CD4-positive, alpha-beta T cell treated with Interleukin-4 for 4 hours (primary cell): ENCODE measurements around the gene GRM7.

Source experiments
- DNase-seq: peaks from one replicate; pipeline ENCODE4 v3.0.0-alpha.2; 2020

GRM7 gene

DNA sequence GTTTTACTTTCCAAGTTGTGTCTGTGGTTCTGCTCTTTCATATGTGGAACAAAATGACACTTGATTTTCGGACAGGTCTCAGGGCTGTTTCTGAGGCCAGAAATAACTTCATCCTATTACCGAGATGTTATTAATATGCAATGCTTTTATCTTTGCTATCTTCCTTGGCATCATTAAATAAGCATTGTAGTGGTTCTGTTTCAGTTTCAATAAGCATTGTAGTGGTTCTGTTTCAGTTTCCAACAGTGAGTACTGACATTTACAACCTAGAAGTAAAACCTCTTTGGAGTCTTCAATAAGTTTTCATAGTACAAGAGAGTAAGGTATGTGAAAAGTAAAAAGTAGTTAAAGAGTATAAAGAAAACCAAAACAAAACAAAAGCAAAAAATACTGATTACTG is 746.2 kb downstream of the GRM7 start:
- no peak for DNase-seq

DNA sequence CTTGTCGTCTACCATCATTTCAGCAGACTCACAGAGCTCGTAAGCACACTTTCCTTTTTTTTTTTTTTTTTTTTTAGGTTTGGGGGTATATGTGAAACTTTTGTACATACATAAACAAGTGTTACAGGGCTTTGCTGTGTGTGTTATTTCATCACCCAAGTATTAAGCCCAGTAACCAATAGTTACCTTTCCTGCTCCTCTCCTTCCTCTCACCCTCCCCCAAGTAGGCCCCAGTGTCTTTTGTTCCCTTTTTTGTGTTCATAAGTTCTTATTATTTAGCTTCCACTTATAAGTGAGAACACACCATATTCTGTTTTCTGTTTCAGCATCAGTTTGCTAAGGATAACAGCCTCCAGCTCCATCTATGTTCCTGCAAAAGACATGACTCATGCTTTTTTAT is 746.8 kb downstream of the GRM7 start:
- no peak for DNase-seq

DNA sequence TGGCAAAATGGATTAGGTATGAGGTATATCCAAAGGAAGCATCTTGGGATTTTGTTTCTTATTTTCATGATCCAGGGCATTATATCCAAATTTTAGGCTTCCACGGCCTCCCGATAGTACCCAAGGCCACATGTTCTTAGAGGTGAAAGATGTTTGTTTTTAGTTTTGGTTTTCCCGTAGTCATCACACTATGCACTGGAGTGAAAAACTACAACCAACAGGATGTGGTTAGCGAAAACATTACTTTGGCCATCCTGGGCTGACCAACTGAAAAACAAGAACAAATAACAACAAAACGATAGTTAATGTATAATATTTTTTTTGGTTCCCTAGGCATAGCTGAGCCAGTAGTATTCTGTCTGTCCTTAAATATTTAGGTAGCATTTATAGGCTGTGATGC is 749.7 kb downstream of the GRM7 start:
- no peak for DNase-seq

DNA sequence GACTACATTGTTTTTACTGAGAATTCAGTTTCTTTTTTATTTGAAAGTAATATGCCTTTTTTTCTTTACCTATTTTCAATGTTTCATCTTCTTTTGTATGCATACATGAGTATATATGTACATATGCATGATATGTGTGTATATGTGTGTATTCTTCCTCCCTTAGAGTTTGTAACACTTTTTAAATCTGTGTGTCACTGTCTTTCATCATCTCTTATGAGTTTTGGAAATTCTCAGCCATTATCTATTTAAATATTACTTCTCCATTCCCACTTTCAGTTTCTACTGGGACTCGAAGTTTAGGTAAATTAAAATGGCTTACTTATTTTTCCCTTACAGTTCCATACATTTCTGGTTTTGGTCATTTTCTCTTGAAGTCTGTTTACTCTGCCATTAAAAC is 754.1 kb downstream of the GRM7 start:
- DNase-seq: no peak

DNA sequence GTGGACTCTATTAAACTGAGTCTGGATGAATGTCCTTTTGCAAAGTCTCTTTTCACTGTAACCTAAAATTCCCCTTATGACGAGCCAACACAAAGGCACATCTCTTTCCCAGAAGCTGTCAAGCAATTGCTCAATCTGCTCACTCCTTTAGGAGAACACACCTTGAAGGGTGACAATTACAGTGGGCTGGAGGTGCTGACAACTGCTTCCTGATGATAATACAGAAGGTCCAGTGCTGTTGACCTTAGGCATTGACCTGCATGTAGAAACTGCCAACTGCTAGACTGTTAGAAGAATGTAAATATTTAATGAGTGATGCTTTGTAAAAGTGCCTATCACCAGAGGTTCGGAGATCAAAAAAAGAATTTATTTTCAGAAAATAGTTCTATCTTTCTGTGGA is 757.7 kb downstream of the GRM7 start:
- DNase-seq: no peak

- no peak for DNase-seq
These were observed 759.5 kb downstream of the GRM7 start for GRCh38 chr3:7620401-7620800.

GRCh38 chr3:7621046-7621630 is 760.2 kb downstream of the GRM7 start:
- DNase-seq: no peak

DNA sequence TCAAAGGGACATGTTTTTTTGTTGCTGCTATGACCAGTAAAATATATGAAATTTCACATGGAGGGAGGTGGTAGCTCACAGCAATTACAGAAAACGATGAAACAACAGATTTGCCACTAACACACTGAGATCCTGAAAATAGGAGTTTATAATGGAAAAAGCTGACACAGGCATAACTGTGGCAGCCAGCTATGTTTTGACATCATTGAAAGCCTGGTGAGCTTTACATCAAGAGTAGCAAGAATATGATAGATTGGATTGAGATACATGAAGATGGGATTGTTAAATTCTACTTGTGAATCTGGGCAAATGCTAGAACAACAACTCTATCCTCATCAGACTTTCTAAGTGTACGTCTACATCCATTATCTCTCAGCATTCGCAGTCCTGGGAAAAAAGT is 760.7 kb downstream of the GRM7 start:
- DNase-seq: no peak

DNA sequence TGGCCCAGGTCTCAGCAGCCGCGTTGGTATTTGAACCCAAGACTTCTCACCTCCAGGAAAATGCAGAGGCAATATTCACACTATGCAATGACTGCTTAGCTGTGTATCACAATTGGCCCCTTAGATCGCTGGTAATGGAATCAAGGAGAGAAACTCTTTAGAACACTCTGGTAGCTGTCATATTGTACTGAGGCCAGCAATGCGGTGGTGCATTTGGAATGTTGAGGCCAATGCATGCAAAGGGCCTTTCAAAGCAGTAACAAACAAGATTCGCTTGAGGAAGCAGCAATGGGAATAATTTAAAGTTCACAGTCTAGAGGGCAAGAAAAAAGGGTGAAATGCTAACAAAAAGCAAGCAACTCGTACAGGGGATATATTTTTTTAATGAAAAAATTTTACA is 764.1 kb downstream of the GRM7 start:
- DNase-seq: no peak

GRCh38 chr3:7630351-7630911 is 769.5 kb downstream of the GRM7 start:
- DNase-seq: no peak

DNA sequence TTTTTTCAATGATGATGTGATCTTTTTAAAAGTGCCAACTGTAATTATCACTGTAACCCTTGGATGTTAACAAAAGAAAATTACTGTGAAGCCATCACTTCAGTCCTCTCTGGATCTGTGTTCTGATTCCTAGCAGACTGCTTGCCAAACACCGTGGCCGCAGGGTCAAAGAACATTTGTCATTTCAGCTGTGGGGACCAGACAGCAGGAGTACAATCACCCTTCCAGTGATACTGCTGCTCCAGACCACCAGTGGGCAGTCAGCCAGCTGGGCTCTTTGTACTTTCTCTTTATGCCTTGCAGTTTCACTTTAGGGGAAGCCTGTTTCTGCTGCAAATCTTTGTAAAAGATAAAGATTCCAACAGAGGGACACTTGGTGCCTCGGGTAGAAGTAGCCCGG is 770.0 kb downstream of the GRM7 start:
- no peak for DNase-seq

GRCh38 chr3:7632305-7632704 is 771.4 kb downstream of the GRM7 start:
- no peak for DNase-seq

DNA sequence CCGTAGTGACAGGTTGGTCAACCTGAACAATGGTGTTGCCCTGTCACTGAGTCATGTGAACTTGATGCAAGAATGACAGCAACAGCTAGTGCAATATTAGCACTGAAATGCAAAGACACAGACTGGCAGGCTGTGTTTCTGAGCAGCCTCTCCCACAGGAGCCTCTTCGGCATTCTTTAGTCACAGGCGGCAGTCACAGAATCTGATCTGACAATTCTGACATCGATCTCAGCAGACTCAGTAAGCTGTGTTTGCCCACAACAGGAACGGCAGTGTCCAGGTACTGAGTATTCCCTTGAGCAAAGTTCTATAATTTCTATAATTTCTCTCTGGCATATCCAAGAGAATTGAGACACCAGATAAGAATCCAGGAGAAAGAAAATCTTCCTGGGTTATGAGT is 776.8 kb downstream of the GRM7 start:
- no peak for DNase-seq

DNA sequence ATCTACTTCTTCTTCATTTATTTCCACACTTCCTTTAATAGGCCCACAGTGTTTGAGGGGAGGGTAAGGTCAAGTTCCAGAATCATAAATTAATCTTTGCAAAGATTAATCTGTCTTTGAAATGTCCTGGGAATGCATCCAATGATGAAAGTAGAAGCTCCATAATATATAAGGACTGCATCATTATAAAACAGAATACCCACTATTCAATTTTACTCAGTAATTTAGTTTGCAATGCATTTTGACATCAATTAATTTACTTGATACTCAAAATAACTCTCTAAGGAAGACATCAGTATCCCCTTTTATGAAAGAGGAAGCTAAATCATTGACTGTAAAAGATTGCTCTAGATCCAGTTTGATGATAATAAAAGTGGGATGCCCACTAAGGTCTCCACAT is 777.2 kb downstream of the GRM7 start:
- no peak for DNase-seq

- DNase-seq: no peak
These were observed 779.9 kb downstream of the GRM7 start for GRCh38 chr3:7640787-7641186.

GRCh38 chr3:7646851-7647250 is 785.9 kb downstream of the GRM7 start:
- no peak for DNase-seq

DNA sequence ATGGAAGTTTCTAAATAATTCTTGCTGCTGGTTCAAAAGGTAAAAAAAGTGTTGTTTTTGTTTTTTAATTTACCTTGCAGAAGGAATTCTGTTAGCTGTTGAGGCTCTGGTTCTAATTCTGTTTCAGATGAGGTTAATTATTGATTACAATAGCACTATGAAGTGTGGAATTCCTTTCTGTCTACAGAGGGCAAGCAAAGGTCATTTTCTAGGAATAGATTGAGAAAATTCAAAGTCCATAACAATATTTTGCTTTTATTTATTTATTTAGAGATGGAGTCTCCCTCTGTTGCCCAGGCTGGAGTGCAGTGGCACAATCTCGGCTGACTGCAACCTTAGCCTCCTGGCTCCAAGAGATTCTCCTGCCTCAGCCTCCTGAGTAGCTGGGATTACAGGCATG is 789.6 kb downstream of the GRM7 start:
- DNase-seq: no peak

GRCh38 chr3:7651274-7651673 is 790.4 kb downstream of the GRM7 start:
- no peak for DNase-seq

GRCh38 chr3:7657214-7658112 is 796.5 kb downstream of the GRM7 start:
- DNase-seq: no peak

DNA sequence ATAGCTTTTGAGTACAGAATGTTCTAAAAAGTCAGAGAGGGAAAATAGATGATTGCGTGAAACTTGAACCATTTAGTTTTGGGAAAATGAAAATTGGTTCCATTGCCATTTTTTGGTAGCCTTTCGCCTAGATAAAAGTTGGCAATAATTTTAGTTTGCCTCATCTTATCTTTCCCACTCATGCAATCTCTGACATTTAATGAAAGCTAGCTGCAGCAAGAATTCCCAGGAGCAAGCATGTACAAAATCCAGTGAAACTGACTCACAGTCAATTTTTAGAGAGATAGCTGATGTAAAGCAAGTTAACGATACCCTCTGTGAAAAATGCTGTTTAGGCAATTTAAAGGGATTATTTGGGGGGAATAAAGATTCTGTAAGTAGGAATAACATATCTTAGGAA is 797.4 kb downstream of the GRM7 start:
- no peak for DNase-seq

- DNase-seq: no peak
These were observed 798.2 kb downstream of the GRM7 start for GRCh38 chr3:7659079-7659478.

DNA sequence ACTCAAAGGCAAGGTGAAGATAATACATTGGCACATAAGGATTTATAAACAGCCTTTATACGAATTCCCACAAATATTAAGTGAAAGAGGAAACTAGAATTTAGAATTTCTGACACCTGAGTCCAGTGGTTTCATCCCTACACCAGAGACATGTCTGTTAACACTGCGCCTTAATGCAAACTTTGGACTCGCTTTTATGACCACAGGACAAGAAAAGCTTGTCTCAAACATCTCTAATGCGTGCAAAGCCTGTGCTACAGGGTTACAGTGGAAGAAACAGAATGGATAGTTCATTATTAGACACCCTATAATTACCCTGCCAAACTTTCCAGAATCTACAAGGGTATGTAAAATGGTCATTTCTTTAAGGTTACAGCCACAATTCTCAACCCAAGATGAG is 802.9 kb downstream of the GRM7 start:
- DNase-seq: no peak

DNA sequence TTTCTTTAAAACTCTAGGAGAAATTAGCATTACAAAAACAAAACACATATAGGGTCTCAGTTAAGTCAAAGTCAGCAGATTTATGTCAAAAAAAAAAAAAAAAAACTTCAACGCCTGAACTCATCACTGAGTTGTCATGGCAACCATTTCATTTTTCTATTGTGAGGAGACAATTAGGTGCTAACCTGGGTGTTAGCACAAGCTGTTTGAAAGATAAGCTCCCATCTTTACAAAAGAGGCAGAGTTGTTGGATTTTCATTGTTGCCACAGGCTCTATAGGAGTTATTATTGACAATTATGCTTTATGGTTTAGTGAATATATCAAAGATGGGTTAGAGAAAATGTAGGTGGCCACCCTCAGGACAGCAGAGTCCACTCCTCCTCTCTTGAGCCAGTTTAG is 806.9 kb downstream of the GRM7 start:
- DNase-seq: no peak

DNA sequence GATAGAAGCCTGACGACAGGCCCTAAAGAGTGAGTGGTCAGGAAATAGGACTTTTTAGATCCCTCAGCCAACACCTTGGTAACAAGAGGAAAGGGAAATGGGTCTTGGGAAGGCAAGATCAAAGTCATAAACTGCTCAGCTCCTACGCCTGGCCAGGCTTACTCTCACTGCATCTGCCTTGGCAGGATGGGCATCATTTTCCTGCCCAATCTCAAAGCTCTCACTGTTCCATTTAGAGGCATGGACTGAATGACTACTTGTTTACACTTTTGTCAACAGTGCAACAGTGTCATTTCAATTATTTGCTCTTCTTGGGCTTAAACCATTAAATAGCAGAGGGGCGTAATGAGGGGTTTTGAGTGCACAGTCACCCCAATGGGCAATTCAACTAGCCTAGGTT is 808.7 kb downstream of the GRM7 start:
- DNase-seq: no peak

DNA sequence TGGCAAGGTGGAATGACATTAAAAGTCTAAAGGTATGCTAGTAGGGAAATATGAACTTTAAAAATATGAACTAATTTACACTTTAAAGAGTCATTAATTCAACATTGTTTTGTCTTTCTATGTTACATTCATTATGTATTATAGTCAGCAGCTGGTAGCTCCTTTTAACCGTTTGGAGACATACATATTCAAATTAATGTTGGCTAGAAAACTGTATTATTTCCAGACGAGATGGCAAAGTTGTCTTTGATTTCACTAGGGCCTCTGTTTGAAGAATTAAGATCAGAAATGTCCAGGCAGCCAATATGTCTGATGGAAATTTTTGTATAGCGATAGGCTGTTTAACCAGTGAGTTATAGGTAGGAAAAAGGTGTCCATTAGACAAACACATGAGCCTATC is 817.6 kb downstream of the GRM7 start:
- DNase-seq: no peak
